ENCODE results near the gene ITGA11.

- TF ChIP-seq POLR2AphosphoS5 (IDR thresholded peaks at IDR 0.05; ENCODE audit: low read depth, low read length) (no peak), POLR2A (IDR thresholded peaks at IDR 0.05; ENCODE audit: low read depth, low read length) (no peak), TAF1 (IDR thresholded peaks at IDR 0.05; ENCODE audit: low read depth, low read length) (no peak), PAX5 (IDR thresholded peaks at IDR 0.05; ENCODE audit: insufficient read depth, low read length, severe bottlenecking) (no peak)
These were observed 17.8 kb downstream of the ITGA11 start for GRCh38 chr15:68414206-68414555.

Measured in GM12891 (cell line).